Heart left ventricle (tissue), 16 donors: Measurements from ENCODE around the gene OR2A25. TPM values are rescaled to one million over a fixed set of nuclear protein-coding genes. Genes with fewer than 3 reads are reported as not detected.
A peak's percentile ranks its signal among the peaks of the same experiment; 100 is the strongest.

Experiments used
- ATAC-seq, 4 donors: fragments of 200-7000 bp; cut with Tn5 transposase; one replicate each; pipeline ENCODE4 v1.9.1; 2020 to 2022; ENCODE audit warnings: moderate library complexity in 4 of 4, mild to moderate bottlenecking in 3 of 4, moderate number of reproducible peaks in 1 of 4
- DNase-seq, 5 donors: peaks; one replicate each; pipeline ENCODE4 v3.0.0-alpha.2; 2020
- H3K27ac ChIP-seq, 12 donors: fragments of 200-600 bp; sonication (generic) in 4 of 12; one replicate each; pipeline versions ENCODE4 v1.5.0 to v1.8.0; 2016 to 2022; ENCODE audit warnings: mild to moderate bottlenecking in 2 of 12
- H3K27me3 ChIP-seq, 9 donors: fragments of 200-600 bp; sonication (generic) in 2 of 9; one replicate each; pipeline versions ENCODE4 v1.5.1 to v1.8.0; 2016 to 2022; ENCODE audit warnings: mild to moderate bottlenecking in 3 of 9
- H3K36me3 ChIP-seq, 9 donors: fragments of 200-600 bp; sonication (generic) in 2 of 9; one replicate each; pipeline versions ENCODE4 v1.5.0 to v1.8.0; 2018 to 2022; ENCODE audit warnings: mild to moderate bottlenecking in 2 of 9
- H3K4me1 ChIP-seq, 12 donors: fragments of 200-600 bp; sonication (generic) in 4 of 12; one replicate each; pipeline versions ENCODE4 v1.5.0 to v1.8.0; 2016 to 2022; ENCODE audit warnings: mild to moderate bottlenecking in 3 of 12
- H3K4me3 ChIP-seq, 12 donors: fragments of 200-600 bp; sonication (generic) in 4 of 12; one replicate each; pipeline versions ENCODE4 v1.5.0 to v1.8.0; 2017 to 2022; ENCODE audit warnings: mild to moderate bottlenecking in 9 of 12, moderate library complexity in 4 of 12
- H3K9me3 ChIP-seq, 12 donors: fragments of 200-600 bp; sonication (generic) in 4 of 12; one replicate each; pipeline versions ENCODE4 v1.5.0 to v1.8.0; 2016 to 2022; ENCODE audit warnings: mild to moderate bottlenecking in 1 of 12
- CTCF ChIP-seq, 12 donors: fragments of 200-600 bp; sonication (generic) in 4 of 12; IDR thresholded peaks; one replicate each; pipeline versions ENCODE4 v1.5.0 to v1.8.0; 2018 to 2022; ENCODE audit warnings: antibody characterized with exemption in 12 of 12, mild to moderate bottlenecking in 5 of 12
- POLR2A ChIP-seq, 2 donors: fragments of 450-650 bp; IDR thresholded peaks; one replicate each; pipeline ENCODE4 v1.6.1; 2017; ENCODE audit warnings: antibody characterized with exemption in 2 of 2, mild to moderate bottlenecking in 2 of 2, moderate library complexity in 2 of 2
- WGBS, 4 donors: extraction: QIAGEN DNeasy Blood & Tissue Kit in 2 of 4; methylation state at CpG; one replicate each; pipeline versions ENCODE4 v1.1.5 to v1.1.7; 2013 to 2018; 5-methylcytosine and 5-hydroxymethylcytosine counted together
- intact Hi-C, 10 donors: fragments of 100-400 bp; cut with DNase I; formaldehyde crosslinking; loops; one replicate each; pipeline versions ENCODE4 v1.11.1 to v1.14.2; 2022
- polyA plus RNA-seq, 2 donors: library from polyadenylated mRNA; stranded (reverse); fragments of 200-250 nt; gene quantifications; one replicate each; pipeline ENCODE4 v1.2.3, GENCODE V29; 2013
- total RNA-seq, 9 donors: library from RNA; depleted of rRNA in 2 of 9; stranded (reverse); fragments of >200 nt in 2 of 9; fragmentation: NEBNext Ultra II Directional in 3 of 9; extraction: Animal tissue kit (Norgen Biotek cat#: 25700) in 3 of 9; gene quantifications; one replicate each; pipeline versions ENCODE4 v1.1.0 to v1.2.4, GENCODE V29; 2016 to 2023
- donor health status: ischemic (EF 13 %, LVEDD 7.1; RV severe dilation, severe dysfunction).
- donor health status: healthy with polysubstance abuse.
- donor health status: DM: no; HTN: yes; CAD: no.
- donor health status: DM: no; HTN: no; CAD: no.
- donor health status: ischemic (EF 25% LVEDD 6.9; RV normal size, moderate dysfunction).
- donor health status: ischemic (EF 25% LVEDD 5.7; RV mildly dilated, moderate dysfunction).
- donor health status: healthy.
- donor health status: DM: yes; HTN: yes; CAD: no.
- donor health status: ischemic (EF 35%, LVEDD 5.7; RV mildly dilated, moderate dysfunction).
- donor health status: nonischemic (EF 11% LVEDD 7.7; RV severe dilation, severe dysfunction).
- donor health status: DM: yes; HTN: yes; CAD: no.
- donor health status: PGD.
- donor health status: ischemic (EF 29% LVEDD 5.4; RV normal size, mild dysfunction).
- donor health status: nonischemic (EF 23%, LVEDD 6.1; RV moderate dilation, normal function).

Gene OR2A25
- total and polyA plus RNA-seq, 11 donors, result not detected

GRCh38 chr7:144028547-144028946 lies 41.1 kb upstream of the OR2A25 start:
- no peak for DNase-seq
- Histone ChIP-seq H3K9me3 (no peaks in the 10 kb centered on the region), H3K4me3 (no peak overlapping the region), H3K27me3 (no peaks in the 10 kb centered on the region), H3K4me1 (peaks cover 0 to 8% (median 0%) of the 10 kb centered on the region in 12 donors), H3K27ac (no peak overlapping the region), H3K36me3 (no peaks in the 10 kb centered on the region)
- intact Hi-C loops, result loop anchor here in 5 of 10 donors (5.0 to 10.0 kb wide), 3 partner anchors 124 to 291 kb away; partner anchors contain the start of gene TCAF1 (in 4 of the 5)
- 90 to 95% (median 91%) methylated on average over 3 of the region's 3 CpGs for WGBS, 4 donors
- TF ChIP-seq POLR2A (IDR thresholded peaks at IDR 0.05) (no peak), CTCF (IDR thresholded peaks at IDR 0.05) (no peak)
- no peak for ATAC-seq

- Histone ChIP-seq H3K27me3 (no peaks in the 10 kb centered on the region), H3K4me3 (no peak overlapping the region), H3K4me1 (peaks cover 0 to 21% (median 0%) of the 10 kb centered on the region in 12 donors), H3K27ac (no peak overlapping the region), H3K9me3 (no peaks in the 10 kb centered on the region), H3K36me3 (no peaks in the 10 kb centered on the region)
- intact Hi-C loops, result loop anchor here in 3 of 10 donors (5.0 to 10.0 kb wide), 2 partner anchors 92 to 95 kb away; partner anchors contain the start of gene OR2A14 (in 2 of the 3)
- TF ChIP-seq POLR2A (IDR thresholded peaks at IDR 0.05) (no peak), CTCF (IDR thresholded peaks at IDR 0.05) (no peak)
- no peak for ATAC-seq
- no peak for DNase-seq
- 67 to 90% (median 81%) methylated on average over 5 of the region's 5 CpGs for WGBS, 4 donors
Measured at GRCh38 chr7:144032516-144032915, 37.1 kb upstream of the OR2A25 start.

- Histone ChIP-seq H3K36me3 (no peaks in the 10 kb centered on the region), H3K4me3 (no peak overlapping the region), H3K4me1 (peaks cover 0 to 21% (median 0%) of the 10 kb centered on the region in 12 donors), H3K27me3 (no peaks in the 10 kb centered on the region), H3K9me3 (no peaks in the 10 kb centered on the region), H3K27ac (no peak overlapping the region)
- ATAC-seq (no peak), DNase-seq (no peak)
- intact Hi-C loops, result loop anchor here in 3 of 10 donors (5.0 to 10.0 kb wide), 2 partner anchors 92 to 94 kb away; partner anchors contain the start of gene OR2A14 (in 2 of the 3)
- 38 to 69% (median 50%) methylated on average over 1 of the region's 1 CpG for WGBS, 4 donors
- TF ChIP-seq POLR2A (IDR thresholded peaks at IDR 0.05), result no peak
- no peak for TF ChIP-seq CTCF (IDR thresholded peaks at IDR 0.05)
Measured at GRCh38 chr7:144032985-144033709, 36.5 kb upstream of the OR2A25 start.

- no peaks in the 10 kb centered on the region for H3K27me3 ChIP-seq
- ATAC-seq (no peak), DNase-seq (no peak)
- no peaks in the 10 kb centered on the region for H3K9me3 ChIP-seq
- no peaks in the 10 kb centered on the region for H3K36me3 ChIP-seq
- H3K4me1 ChIP-seq, result peaks cover 0 to 21% (median 0%) of the 10 kb centered on the region in 12 donors
- no peak for TF ChIP-seq POLR2A (IDR thresholded peaks at IDR 0.05)
- no peak for TF ChIP-seq CTCF (IDR thresholded peaks at IDR 0.05)
- peak overlapping the region in 2 of 12 donors; percentile 55 to 71 for H3K27ac ChIP-seq
- intact Hi-C loops, result loop anchor here in 2 of 10 donors (10.0 kb wide), 1 partner anchor 89 kb away; the partner anchor contains the start of gene OR2A14 (in 2 of the 2)
- H3K4me3 ChIP-seq, result no peak overlapping the region
Measured at GRCh38 chr7:144035385-144035784, 34.2 kb upstream of the OR2A25 start.
